Stimulated activated CD8-positive, alpha-beta memory T cell treated with anti-CD3 and anti-CD28 coated beads, Interleukin-4, amount 100 ng/mL, for 4 hours (primary cell): ENCODE data around the gene TMTC2.

Experiments
- DNase-seq, 2 donors: peaks; one replicate each; pipeline ENCODE4 v3.0.0-alpha.2; 2020; ENCODE audit warnings: low read depth in 2 of 2, low spot score in 1 of 2

Gene TMTC2

GRCh38 chr12:82686168-82687020, at the start of gene TMTC2:
TMTC2 (plus strand) TSS chr12:82686906.
- peak; percentile 83 for DNase-seq

GRCh38 chr12:82638324-82638723, 48.4 kb upstream of the TMTC2 start:
- no peak for DNase-seq

GRCh38 chr12:82644896-82645295, 41.8 kb upstream of the TMTC2 start:
- DNase-seq = no peak

GRCh38 chr12:82645414-82645813, 41.3 kb upstream of the TMTC2 start:
- DNase-seq = no peak

GRCh38 chr12:82647853-82648252, 38.9 kb upstream of the TMTC2 start:
- DNase-seq = no peak

GRCh38 chr12:82648259-82648909, 38.3 kb upstream of the TMTC2 start:
- no peak for DNase-seq

GRCh38 chr12:82650627-82651337, 35.9 kb upstream of the TMTC2 start:
- DNase-seq = no peak

GRCh38 chr12:82651489-82651888, 35.2 kb upstream of the TMTC2 start:
- no peak for DNase-seq

GRCh38 chr12:82652071-82652470, 34.6 kb upstream of the TMTC2 start:
- no peak for DNase-seq

GRCh38 chr12:82655751-82656150, 31.0 kb upstream of the TMTC2 start:
- no peak for DNase-seq

GRCh38 chr12:82659343-82660207, 27.1 kb upstream of the TMTC2 start:
- DNase-seq = no peak

GRCh38 chr12:82660541-82661325, 26.0 kb upstream of the TMTC2 start:
- DNase-seq = no peak

GRCh38 chr12:82663893-82664292, 22.8 kb upstream of the TMTC2 start:
- no peak for DNase-seq

- DNase-seq = no peak
Measured at GRCh38 chr12:82665142-82665923, 21.4 kb upstream of the TMTC2 start.

- DNase-seq = no peak
Measured at GRCh38 chr12:82666830-82667229, 19.9 kb upstream of the TMTC2 start.

GRCh38 chr12:82671673-82672195, 15.0 kb upstream of the TMTC2 start:
- no peak for DNase-seq

- no peak for DNase-seq
Measured at GRCh38 chr12:82672811-82673495, 13.8 kb upstream of the TMTC2 start.

- no peak for DNase-seq
Measured at GRCh38 chr12:82673698-82674097, 13.0 kb upstream of the TMTC2 start.

GRCh38 chr12:82675246-82675645, 11.5 kb upstream of the TMTC2 start:
- no peak for DNase-seq
